Brain microvascular endothelial cell (primary cell): ENCODE data around the gene ZNF827.
A peak's percentile ranks its signal among the peaks of the same experiment; 100 is the strongest.

Experiments
- DNase-seq: peaks from one replicate; pipeline ENCODE4 v3.0.0-alpha.2; 2020
- H3K27ac ChIP-seq: fragments of 250-450 bp; sonication (Bioruptor Pico); 2 replicates; pipeline ENCODE4 v1.5.1; 2020; ENCODE audit warnings: mild to moderate bottlenecking, moderate library complexity
- H3K27me3 ChIP-seq: fragments of 250-450 bp; sonication (Bioruptor Pico); replicated peaks from 2 replicates; pipeline ENCODE4 v1.5.1; 2020; ENCODE audit warnings: mild to moderate bottlenecking
- H3K36me3 ChIP-seq: fragments of 250-450 bp; sonication (Bioruptor Pico); replicated peaks from 2 replicates; pipeline ENCODE4 v1.5.1; 2020; ENCODE audit warnings: mild to moderate bottlenecking
- H3K4me3 ChIP-seq: 2 replicates; pipeline ENCODE4 v1.5.1; 2011; ENCODE audit warnings: low read depth, mild to moderate bottlenecking, control low read depth, low read length, moderate library complexity
- in situ Hi-C: cut with HindIII; loops from 2 replicates; pipeline ENCODE4 v1.10.0; 2017; ENCODE audit warnings: low sequenced_read_pairs, low pct_ligation_motif_present
- TF ChIP-seq, protein P1 (sequence below): IDR thresholded peaks from 2 replicates; pipeline ENCODE4 v1.5.1; 2011; ENCODE audit warnings: low read depth, mild to moderate bottlenecking, moderate library complexity, low read length, control low read depth, inconsistent platforms; ENCODE audit errors: missing control alignments

ZNF827 gene

DNA sequence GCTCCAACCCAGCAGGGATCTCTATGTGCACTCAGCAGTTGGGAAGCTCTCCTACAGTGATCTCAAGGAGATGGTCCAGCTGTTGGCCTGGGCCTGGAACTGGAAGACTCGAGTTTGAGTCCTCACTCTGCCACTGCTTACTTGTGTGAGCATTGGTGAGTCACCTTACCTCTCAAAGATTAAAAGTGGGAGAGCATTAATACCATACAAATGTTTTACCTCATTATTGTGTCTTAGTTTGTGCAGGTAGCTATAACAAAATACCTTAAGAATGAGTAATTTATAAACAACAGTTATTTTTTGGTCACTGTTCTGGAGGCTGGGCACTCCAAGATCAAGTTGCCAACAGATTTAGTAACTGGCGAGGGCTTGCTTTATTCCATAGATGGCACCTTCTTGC lies 21.4 kb upstream of the ZNF827 start:
- TF ChIP-seq, protein P1, sequence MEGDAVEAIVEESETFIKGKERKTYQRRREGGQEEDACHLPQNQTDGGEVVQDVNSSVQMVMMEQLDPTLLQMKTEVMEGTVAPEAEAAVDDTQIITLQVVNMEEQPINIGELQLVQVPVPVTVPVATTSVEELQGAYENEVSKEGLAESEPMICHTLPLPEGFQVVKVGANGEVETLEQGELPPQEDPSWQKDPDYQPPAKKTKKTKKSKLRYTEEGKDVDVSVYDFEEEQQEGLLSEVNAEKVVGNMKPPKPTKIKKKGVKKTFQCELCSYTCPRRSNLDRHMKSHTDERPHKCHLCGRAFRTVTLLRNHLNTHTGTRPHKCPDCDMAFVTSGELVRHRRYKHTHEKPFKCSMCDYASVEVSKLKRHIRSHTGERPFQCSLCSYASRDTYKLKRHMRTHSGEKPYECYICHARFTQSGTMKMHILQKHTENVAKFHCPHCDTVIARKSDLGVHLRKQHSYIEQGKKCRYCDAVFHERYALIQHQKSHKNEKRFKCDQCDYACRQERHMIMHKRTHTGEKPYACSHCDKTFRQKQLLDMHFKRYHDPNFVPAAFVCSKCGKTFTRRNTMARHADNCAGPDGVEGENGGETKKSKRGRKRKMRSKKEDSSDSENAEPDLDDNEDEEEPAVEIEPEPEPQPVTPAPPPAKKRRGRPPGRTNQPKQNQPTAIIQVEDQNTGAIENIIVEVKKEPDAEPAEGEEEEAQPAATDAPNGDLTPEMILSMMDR, result no peak
- Histone ChIP-seq H3K36me3 (no peaks in the 10 kb centered on the region), H3K4me3 (no peak overlapping the region), H3K27ac (no peak overlapping the region), H3K27me3 (no peaks in the 10 kb centered on the region)
- no peak for DNase-seq
- in situ Hi-C loops, result no loop called here

DNA sequence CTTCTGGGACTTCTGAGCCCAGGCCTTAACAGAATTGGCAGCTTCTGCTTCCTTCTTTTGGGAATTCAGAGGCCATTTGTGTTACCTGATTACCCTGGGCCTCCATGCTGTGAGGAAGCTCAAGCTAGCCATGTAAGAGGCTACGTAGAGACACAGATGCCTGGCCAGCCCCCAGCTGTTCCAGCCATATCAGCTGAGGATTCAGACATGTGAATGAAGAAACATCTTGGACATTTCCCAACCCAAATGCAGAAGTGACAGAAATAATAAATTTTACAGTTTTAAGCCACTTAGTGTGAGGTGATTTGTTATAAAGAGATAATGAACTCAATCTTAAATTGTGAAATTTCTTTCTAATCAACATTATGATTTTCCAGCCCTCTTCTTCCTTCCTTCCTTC lies 18.7 kb upstream of the ZNF827 start:
- H3K4me3 ChIP-seq, result no peak overlapping the region
- H3K36me3 ChIP-seq, result no peaks in the 10 kb centered on the region
- in situ Hi-C loops, result no loop called here
- no peak for DNase-seq
- no peaks in the 10 kb centered on the region for H3K27me3 ChIP-seq
- TF ChIP-seq, protein P1, result no peak
- no peak overlapping the region for H3K27ac ChIP-seq

DNA sequence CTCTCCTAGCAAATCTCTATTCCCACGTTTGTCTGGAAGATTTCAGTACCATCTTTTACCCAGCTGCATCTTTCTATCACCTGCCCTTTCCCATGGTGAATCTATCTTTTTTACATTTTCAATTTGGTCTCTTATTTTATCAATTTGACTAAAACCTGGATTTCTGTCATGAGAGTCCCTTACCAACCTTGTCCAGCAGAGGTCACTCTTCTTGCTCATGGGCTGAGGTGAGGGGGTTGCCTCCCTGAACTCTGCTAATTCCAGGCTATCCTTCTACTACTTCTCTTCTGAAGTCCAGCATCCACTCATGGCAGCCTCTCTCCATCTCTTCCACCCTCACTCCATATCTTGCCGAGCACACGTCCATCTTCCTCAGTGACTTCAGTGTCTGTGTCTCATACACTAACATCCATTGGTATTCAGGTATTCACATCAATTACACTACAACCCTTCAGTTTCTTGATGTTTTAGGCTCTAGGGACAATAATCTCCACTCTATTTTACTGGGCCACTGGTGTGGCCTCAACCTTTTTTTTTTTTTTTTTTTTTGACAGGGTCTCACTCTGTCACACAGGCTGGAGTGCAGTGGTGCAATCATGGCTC lies 17.8 kb upstream of the ZNF827 start:
- DNase-seq, result peak; percentile 41

DNA sequence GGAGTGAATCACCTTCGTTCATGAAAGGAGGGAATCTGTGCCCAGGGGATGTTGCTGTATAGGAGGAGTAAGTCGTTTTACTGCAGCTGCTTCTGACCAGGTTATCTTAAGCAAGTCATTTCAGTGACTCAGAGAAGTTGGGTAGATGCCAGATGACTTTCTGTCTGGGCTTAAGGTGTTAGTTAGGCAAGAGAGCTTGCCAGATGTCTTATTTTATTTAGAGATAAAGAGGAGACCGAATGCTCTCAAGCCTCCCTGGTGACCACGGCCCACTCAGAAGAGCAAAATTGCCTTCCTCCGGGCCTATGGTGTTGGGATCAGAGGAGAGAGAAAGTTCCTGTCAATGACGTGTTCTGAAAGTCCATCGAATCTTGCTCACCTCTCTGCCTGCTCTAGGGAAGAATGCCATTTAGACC lies 16.3 kb upstream of the ZNF827 start:
- H3K4me3 ChIP-seq, result no peak overlapping the region
- no peaks in the 10 kb centered on the region for H3K27me3 ChIP-seq
- in situ Hi-C loops, result no loop called here
- TF ChIP-seq, protein P1, result no peak
- DNase-seq, result peak; percentile 94
- H3K36me3 ChIP-seq, result no peaks in the 10 kb centered on the region
- no peak overlapping the region for H3K27ac ChIP-seq

More for the DNA sequence above, 17.8 kb upstream of the ZNF827 start:
- TF ChIP-seq, protein P1, result peak; percentile 85
- Histone ChIP-seq H3K36me3 (no peaks in the 10 kb centered on the region), H3K27me3 (no peaks in the 10 kb centered on the region), H3K4me3 (no peak overlapping the region), H3K27ac (no peak overlapping the region)
- in situ Hi-C loops, result no loop called here

DNA sequence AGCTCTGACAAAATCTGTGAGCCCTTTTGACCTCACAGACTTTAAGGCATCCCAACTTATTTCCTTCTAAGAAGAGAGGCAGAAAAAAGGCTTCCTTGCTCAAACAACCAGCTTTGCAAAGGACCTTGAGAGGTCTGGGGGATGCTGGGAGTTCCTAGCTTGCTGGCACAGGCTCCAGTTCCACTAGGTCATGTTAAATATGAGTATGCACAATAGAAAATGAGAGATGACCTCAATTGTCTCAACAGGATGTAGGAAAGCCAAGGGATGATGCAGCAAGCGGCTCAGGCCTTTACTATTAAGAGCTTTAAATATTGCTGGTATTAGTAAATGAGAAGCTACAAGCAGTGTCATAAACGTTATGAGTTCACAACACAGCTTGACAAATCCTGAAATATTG lies 13.3 kb upstream of the ZNF827 start:
- no peak overlapping the region for H3K27ac ChIP-seq
- H3K4me3 ChIP-seq, result no peak overlapping the region
- H3K36me3 ChIP-seq, result no peaks in the 10 kb centered on the region
- no peak for DNase-seq
- in situ Hi-C loops, result no loop called here
- H3K27me3 ChIP-seq, result no peaks in the 10 kb centered on the region
- TF ChIP-seq, protein P1, result no peak
